ENCODE results near the gene TMEM232.
A peak's percentile ranks its signal among the peaks of the same experiment; 100 is the strongest.

The TMEM232 gene

DNA sequence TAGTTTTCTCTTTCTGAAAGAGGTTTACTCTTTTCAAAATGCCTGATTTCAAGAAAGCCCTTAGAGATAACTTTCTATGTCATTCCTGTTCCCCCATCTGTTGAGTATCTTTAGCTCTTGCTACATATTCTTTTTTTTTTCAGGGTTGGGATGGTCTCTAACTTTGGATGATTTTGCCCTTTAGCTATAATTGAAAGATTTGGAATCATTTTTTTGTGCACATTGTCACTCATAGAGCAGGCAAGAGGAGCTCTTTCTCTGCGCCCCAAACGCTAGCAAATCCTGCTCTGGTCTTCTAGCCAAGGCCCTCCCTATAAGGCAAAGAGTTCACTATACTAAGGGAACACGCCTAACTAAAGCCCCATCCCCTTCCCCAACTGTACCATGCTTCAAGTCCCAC, 316.9 kb downstream of the TMEM232 start:
- no peak overlapping the region for H3K4me3 ChIP-seq (ENCODE audit: low read depth, low read length)
- TF ChIP-seq CTCF (IDR thresholded peaks at IDR 0.05; ENCODE audit: low read depth, low read length): no peak
- DNase-seq (ENCODE audit: low read depth, low spot score): no peak
- in situ Hi-C loops (cut with HindIII; ENCODE audit: low sequenced_read_pairs): no loop called here

DNA sequence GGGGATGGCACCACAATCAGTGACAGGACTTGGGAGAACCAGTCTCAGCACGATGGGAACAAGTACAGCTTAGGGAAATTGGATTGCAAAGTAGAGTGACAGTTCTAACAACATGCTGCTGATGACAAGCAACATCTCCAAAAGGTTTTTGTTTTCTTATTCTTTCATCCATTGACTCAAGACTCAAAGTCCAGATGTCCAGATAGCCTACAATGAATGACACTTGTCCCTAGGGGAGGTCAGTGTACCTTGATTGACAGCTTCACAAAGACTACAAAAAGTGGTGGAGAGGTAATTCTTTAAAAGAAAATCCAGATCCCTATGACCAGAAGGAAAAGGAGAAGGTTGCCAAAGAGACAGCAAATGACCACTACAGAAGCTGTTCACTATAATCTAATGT, 323.9 kb downstream of the TMEM232 start:
- in situ Hi-C loops (cut with HindIII; ENCODE audit: low sequenced_read_pairs): no loop called here
- DNase-seq (ENCODE audit: low read depth, low spot score): no peak
- no peak overlapping the region for H3K4me3 ChIP-seq (ENCODE audit: low read depth, low read length)
- no peak for TF ChIP-seq CTCF (IDR thresholded peaks at IDR 0.05; ENCODE audit: low read depth, low read length)

DNA sequence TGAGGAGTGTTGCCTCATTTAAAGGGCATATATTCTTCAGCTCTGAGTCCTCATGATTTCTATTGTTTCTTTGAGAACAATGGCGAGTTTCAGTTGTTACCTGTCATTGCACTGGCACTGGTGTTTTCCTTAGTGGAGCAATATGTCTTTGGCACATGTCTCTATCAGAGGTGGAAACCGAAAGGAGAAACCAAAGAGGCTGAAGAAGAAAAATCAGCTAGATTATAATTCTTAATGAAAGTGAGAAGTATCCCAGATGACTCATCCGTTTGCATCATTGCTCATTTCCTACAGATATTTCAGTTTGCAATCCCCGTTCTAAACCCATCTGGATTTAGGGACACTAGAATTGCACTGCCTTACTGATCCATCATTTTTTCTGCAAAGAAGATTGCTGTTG, 324.6 kb downstream of the TMEM232 start:
- no peak for TF ChIP-seq CTCF (IDR thresholded peaks at IDR 0.05; ENCODE audit: low read depth, low read length)
- in situ Hi-C loops (cut with HindIII; ENCODE audit: low sequenced_read_pairs): no loop called here
- DNase-seq (ENCODE audit: low read depth, low spot score): no peak
- no peak overlapping the region for H3K4me3 ChIP-seq (ENCODE audit: low read depth, low read length)

- in situ Hi-C loops (cut with HindIII; ENCODE audit: low sequenced_read_pairs): no loop called here
These were observed 327.5 kb downstream of the TMEM232 start for GRCh38 chr5:110398951-110399350.

DNA sequence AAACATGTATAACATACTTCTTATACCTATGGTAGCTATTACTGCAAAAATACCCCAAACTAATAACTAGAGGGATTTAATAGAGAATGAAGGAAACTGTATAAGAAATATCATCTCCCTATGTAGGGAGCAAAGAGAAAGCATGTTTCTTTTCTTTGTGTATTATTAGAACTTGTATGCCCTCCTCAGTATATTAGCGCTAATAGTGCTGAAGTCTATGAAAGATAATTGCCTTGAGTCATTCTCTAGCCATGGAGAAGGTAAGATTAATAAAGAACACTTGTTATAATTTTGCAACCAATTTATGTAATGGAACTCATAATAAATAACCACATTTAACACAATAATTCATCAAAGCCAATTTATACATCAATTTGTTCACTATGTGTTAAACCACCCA, 329.2 kb downstream of the TMEM232 start:
- in situ Hi-C loops (cut with HindIII; ENCODE audit: low sequenced_read_pairs): no loop called here
- H3K4me3 ChIP-seq (ENCODE audit: low read depth, low read length): no peak overlapping the region
- no peak for DNase-seq (ENCODE audit: low read depth, low spot score)
- TF ChIP-seq CTCF (IDR thresholded peaks at IDR 0.05; ENCODE audit: low read depth, low read length): no peak

More at GRCh38 chr5:110398951-110399350, 327.5 kb downstream of the TMEM232 start:
- no peak for DNase-seq (ENCODE audit: low read depth, low spot score)
- H3K4me3 ChIP-seq (ENCODE audit: low read depth, low read length): no peak overlapping the region
- TF ChIP-seq CTCF (IDR thresholded peaks at IDR 0.05; ENCODE audit: low read depth, low read length): no peak

DNA sequence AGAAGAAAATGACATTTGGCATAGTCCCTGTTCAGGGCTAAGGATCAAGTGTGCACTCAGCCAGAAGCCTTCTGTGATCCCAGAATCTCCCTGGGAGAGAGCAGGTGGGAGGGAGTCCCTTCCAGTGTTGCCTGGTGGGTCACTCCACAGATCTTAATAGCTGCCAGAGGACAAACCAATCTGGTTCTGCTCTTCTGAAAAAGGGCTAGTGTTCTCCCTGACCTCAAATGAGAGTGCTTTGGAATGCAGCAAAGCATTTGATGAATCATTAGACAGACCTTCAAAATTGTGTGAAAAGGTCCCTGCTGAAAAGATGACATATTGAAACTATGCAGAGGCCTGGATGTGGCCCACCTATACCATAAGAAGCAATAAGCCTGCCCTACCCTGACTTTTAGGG, 339.7 kb downstream of the TMEM232 start:
- DNase-seq (ENCODE audit: low read depth, low spot score): peak; percentile 72

More for the DNA sequence above, 339.7 kb downstream of the TMEM232 start:
- in situ Hi-C loops (cut with HindIII; ENCODE audit: low sequenced_read_pairs): no loop called here
- TF ChIP-seq CTCF (IDR thresholded peaks at IDR 0.05; ENCODE audit: low read depth, low read length): no peak
- H3K4me3 ChIP-seq (ENCODE audit: low read depth, low read length): no peak overlapping the region
